ENCODE data around the gene OR51Q1.

Gene OR51Q1

GRCh38 chr11:5398936-5399335, 23.0 kb upstream of the OR51Q1 start:
- no peak for DNase-seq (ENCODE audit: low spot score)
- in situ Hi-C loops (cut with MboI; ENCODE audit: low pct_unique_long_range_greater_than_20kb, low sequenced_read_pairs, unreplicated experiment), result loop anchor here (25.0 kb wide), 1 partner anchor 287 kb away; no protein-coding TSS in a partner anchor
- no peak for TF ChIP-seq CTCF (IDR thresholded peaks at IDR 0.05; ENCODE audit: extremely low read depth, insufficient read depth, missing control alignments)

GRCh38 chr11:5405173-5405572, 16.7 kb upstream of the OR51Q1 start:
- TF ChIP-seq CTCF (IDR thresholded peaks at IDR 0.05; ENCODE audit: extremely low read depth, insufficient read depth, missing control alignments), result no peak
- DNase-seq (ENCODE audit: low spot score), result no peak
- in situ Hi-C loops (cut with MboI; ENCODE audit: low pct_unique_long_range_greater_than_20kb, low sequenced_read_pairs, unreplicated experiment), result no loop called here

DNA sequence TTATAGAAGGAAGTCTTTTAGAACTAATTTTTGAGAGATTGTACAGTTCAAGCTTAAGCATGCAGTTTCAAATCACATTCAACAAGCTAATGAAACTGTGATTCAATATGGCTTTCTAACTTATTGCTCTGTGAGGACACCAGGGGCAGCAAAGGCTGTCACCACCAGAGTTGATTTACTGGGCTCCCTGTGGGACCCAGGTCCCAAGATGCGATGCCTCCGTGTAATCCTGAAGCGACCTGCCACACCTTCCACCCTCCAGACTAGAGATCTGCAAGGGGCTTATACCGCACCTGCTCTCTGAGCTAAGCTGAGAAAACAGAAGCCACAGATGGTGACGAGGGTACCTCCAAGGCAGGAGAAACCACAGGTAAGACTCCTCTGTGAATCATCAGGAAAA, 918 bp upstream of the OR51Q1 start:
- no peak for TF ChIP-seq CTCF (IDR thresholded peaks at IDR 0.05; ENCODE audit: extremely low read depth, insufficient read depth, missing control alignments)
- in situ Hi-C loops (cut with MboI; ENCODE audit: low pct_unique_long_range_greater_than_20kb, low sequenced_read_pairs, unreplicated experiment), result no loop called here
- DNase-seq (ENCODE audit: low spot score), result no peak

DNA sequence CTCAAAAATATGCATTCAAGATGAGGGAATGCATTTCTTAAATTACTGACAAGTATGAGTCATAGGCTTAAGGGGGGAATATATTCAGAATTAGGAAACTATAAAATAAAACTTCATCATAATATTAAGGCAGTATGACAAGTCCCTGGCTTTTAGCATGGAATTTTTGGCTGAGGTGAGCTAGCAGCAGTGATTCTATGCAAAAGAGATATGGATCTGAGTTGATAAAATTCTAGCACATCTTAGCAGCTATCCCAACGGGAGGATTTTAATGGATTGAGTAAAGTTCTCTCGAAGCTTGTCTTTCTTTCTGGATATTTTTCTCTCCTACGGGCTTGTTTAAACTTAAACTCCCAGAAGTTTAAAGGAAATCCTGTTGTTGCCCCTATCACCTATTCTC, 1.2 kb downstream of the OR51Q1 start:
- in situ Hi-C loops (cut with MboI; ENCODE audit: low pct_unique_long_range_greater_than_20kb, low sequenced_read_pairs, unreplicated experiment), result no loop called here
- TF ChIP-seq CTCF (IDR thresholded peaks at IDR 0.05; ENCODE audit: extremely low read depth, insufficient read depth, missing control alignments), result no peak
- no peak for DNase-seq (ENCODE audit: low spot score)

DNA sequence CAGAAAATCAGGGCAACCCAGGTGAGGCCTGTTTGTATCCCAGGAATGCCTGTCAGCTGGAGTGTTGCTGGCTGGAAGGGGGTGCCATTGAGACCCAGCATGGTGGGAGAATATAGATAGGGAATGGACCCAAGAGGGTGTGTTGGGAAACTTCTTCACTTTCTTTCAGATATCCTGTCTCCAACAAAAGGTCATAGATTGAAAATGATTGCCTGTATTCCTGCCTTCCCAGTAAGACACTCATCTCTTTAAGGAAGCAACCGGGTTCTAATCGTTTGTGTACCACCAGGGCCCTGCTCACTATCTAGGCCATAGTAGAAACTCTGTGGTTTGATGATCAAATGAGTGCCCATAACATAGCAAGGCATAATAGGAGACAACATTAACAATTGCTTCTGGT, 19.5 kb downstream of the OR51Q1 start, which contains the start of gene OR51I1:
OR51I1 (minus strand) TSS at position 101 of the 400 bp plus-strand sequence; CDS start at position 101, 0 bp downstream.
- DNase-seq (ENCODE audit: low spot score), result no peak
- in situ Hi-C loops (cut with MboI; ENCODE audit: low pct_unique_long_range_greater_than_20kb, low sequenced_read_pairs, unreplicated experiment), result no loop called here
- TF ChIP-seq CTCF (IDR thresholded peaks at IDR 0.05; ENCODE audit: extremely low read depth, insufficient read depth, missing control alignments), result no peak

DNA sequence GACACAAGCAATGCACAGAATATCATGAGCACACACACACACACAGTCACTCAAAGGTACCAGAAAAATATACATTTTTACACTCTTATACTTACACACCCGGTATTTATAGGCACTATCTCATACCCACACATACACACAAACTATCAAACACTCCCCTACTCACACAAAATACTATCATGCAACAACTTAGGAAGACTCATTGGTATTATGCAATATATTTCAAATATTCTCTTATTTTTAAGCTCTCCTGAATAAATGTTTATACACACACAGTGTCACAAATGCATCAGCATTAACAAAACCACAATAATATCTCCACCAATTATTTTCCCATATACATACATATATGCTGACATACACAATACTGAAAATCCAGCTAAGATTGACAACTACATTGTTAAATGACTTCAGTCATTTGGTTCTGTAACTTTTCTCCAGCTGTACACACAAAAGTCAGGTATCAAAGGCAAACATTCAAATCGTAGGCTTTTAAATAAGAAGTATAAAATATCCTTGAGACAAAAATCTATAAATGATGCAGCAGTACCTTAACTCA, 22.0 kb downstream of the OR51Q1 start:
- in situ Hi-C loops (cut with MboI; ENCODE audit: low pct_unique_long_range_greater_than_20kb, low sequenced_read_pairs, unreplicated experiment), result no loop called here
- no peak for DNase-seq (ENCODE audit: low spot score)
- TF ChIP-seq CTCF (IDR thresholded peaks at IDR 0.05; ENCODE audit: extremely low read depth, insufficient read depth, missing control alignments), result no peak
